HuH-7 (cell line): ENCODE data around the gene CREB3L2.

Experiments
- DNase-seq: peaks from one replicate; pipeline ENCODE4 v3.0.0; 2011; ENCODE audit warnings: low spot score

The CREB3L2 gene

DNA sequence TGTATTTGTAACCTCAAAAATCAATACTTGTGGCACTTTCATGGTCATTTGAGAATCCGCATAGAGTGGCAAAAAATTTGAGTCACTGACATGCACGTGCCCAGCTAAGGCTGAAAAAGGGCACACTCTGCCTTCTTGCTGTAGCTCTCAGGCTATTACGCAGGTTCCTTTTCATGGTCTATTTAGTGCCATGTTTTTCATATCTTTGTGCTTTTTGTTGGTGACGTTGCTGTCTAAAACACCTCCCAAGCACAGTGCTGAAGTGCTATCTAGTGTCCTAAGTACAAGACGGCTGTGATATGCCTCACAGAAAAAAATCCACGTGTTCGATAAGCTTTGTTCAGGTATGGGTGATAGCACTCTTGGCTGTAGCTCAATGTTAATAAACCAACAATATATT is 50.9 kb downstream of the CREB3L2 start:
- DNase-seq, result no peak

DNA sequence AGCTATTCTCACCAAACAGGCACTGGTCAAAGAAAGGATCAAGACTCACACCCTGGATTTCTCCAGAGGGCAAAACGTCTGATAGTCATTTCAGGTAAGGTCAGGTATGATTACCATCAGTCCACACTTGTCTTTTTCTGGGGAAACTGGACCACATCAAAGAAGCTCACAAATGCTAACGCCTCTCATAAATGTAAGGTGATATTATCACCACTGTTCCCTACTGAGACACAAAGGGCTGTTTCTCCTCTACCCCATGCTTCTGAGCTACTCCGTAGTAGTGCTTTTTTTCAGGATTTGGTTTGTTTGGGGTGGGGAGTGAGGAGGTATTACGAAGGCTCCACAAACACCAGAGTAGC is 51.6 kb downstream of the CREB3L2 start:
- DNase-seq, result no peak

DNA sequence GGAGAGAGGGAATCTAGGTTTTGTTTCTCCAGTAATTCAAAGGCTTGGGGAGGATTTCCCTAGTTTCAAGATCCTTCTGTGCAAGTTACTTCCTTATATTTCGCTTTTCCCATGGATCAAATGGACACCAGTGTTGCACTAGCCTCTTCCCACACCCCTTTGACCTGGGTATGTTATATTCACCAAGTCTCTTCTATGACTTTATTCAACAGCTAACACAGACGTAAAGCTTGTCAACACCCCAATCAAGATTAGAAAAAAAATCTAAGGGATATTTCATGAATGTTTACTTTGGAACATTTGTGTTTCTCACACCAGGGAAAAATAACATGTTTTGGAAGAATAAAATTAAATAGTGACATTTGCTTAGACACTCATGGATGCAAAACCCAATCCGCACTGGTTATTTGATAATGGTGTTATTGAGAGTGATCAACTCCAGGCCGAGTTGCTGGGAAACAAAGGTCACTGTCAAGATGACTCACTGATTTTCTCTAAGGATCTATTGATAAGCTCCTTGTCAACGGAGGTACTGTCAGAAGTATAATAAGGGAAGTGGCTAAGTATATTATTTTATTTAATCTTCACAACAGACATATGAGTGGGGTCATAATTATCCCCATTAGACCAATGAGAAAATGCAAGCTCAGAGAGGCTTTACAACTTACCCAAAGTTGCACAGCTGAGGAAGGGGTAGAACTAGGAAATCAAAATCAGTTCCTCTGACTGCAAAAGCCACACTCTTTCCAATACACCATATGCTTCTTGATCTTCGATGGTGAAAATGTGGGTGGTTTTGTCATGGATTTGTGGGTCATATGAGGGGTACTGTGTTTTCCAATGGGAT is 52.2 kb downstream of the CREB3L2 start:
- no peak for DNase-seq

DNA sequence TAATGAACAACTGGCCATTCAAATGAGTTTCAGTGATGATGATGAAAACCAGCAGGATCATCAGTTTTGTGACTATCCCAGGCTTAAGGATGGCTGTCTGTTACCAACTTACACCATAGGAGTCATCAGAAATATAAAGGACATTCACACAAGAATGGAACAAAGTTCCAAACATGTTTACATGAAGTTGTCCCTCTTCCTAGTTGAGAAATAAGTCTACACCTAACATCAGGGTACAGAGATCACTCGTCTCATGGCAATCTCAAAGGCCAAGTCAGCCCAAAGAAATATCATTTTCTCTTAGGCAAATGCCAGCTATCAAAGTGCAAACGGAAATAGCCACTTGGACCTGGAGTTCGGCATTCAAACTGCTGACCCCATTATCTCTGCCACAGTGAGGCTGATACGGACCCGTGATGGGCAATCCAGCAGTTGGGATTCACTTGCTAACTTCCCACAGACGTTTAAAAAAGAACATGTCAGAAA is 53.0 kb downstream of the CREB3L2 start:
- no peak for DNase-seq

DNA sequence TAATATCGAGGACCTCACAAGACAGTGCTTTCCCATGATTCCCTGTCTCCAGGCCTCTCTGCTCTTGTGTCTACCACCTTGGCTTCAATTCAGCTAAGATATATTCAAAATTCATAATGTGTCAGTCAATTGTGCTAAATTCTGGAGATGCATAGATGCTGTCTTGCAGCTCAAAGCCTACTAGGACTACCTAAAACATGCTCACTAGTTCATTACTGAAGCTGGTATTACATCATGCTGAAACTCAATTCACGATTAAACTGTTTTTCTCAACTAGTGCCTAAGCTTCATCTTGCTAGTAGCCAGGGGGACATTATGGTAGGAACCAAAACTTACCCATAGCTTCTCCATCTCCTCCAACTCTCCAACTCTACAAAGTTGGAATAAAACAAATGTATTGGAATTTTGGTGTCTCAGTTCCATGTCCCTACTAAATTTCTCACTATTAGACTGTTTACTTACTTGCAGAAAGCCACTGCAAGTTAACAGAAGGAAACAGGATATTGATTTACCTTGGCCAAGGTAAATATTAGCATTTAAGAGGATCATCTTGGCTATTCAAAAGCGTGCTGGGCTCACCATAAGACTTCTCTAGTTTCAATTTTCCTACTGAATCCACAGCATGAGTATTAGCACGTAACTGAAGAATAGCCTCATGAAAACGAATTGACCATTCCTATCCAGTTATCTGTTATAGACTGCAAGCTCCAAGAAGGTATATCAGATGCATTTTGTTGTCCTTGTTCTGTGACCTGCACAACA is 53.6 kb downstream of the CREB3L2 start:
- no peak for DNase-seq

DNA sequence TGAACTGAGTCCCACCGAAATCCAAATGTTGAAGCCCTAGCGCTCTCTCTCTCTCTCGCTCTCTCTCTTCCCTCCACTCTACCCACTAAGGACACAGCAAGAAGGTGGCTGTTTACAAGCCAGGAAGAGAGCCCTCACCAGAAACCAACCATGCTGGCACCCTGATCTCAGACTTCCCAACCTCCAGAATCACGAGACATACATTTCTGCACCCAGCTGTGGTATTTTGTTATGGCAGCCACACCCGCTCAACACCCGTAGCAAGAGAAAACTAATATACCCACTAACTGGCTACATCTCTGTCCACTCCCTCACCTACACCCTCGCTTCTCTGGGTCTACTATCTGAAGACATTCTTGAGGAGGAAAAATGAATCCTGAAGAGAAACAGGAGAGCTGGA is 54.8 kb downstream of the CREB3L2 start:
- no peak for DNase-seq

DNA sequence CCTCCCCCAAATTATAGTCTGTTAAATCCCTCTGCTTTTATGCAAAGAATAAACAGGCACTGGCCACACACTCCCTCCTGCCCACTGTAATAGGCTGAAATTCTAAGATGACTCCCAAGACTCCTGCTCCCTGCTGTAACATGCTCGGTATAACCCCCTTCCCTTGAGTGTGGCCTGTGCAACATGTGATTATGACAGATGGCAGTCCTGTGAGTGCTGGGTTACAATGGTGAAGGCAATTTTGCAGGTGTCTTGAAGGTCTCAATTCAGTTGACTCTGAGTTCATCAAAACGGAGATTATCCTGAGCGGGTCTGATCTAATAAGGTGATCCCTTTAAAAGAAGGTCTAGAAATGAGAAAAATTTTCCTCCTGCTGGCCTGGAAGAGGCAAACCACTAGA is 55.9 kb downstream of the CREB3L2 start:
- DNase-seq, result no peak

DNA sequence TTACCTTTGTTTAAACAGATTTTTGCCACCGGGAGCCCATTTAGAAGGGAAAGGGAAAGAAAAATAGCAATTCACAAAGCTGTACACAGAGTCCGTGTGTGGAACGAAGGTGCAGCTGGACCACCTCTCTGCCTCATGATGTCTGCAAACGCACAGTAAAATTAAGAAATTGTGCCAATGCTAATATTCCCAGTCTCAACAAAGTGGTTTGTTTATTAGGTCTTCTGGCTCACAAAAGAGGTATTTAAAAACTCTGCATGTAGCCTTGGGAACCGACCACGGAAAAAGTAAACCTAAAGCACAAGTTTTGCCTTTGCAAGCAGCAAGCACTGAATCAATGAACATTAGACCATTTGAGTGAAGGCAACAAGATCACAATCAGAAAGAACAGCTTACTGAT is 57.7 kb downstream of the CREB3L2 start:
- no peak for DNase-seq

DNA sequence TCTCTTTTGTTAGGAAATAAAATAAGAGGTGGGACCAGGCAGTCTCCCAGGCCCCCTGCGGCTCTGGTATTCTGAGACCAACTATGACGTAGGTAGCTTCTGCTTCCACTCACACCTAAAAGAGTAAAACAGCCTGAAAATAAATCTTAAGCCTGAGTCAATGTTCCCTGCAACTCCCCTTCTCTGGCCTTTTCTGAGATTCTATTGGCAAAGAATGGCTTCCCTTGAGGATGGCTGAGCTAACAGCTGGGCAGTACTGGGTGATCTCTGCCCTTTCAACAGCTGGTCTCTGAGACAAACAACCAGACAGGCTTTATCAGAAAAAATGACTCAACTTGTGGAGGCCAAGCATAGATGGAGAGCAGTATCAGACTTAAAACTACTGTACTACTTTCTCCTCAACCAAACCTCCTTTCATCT is 58.7 kb downstream of the CREB3L2 start:
- DNase-seq, result no peak

DNA sequence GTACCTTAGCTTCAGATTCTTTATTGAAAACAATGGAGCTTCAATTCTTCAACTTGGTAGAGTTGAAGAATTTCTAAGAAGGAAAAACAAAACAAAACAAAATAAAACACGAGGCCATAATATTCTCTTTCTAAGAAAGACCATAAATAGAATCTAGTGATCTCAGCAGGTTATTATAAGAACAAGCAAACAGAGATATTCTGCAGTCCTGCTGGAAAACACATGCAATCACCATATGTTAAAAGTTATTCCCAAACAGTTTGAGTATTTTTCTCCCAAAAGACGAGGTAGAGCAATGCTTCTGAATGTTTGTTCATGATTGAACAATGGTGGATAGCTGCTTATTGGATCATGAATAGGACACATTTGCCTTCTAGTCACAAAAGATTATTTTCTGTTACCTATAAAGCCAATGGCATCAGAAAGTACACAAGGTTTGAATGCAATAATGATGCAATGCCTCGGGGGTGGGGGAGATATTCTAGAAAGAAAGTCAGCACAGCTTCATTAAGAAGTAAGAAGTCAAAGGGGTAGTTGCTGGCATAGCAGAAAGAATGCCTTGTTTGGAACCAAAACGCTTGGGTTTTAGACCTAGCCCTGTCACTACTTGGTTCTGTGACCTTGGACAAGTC is 59.3 kb downstream of the CREB3L2 start:
- DNase-seq, result no peak

DNA sequence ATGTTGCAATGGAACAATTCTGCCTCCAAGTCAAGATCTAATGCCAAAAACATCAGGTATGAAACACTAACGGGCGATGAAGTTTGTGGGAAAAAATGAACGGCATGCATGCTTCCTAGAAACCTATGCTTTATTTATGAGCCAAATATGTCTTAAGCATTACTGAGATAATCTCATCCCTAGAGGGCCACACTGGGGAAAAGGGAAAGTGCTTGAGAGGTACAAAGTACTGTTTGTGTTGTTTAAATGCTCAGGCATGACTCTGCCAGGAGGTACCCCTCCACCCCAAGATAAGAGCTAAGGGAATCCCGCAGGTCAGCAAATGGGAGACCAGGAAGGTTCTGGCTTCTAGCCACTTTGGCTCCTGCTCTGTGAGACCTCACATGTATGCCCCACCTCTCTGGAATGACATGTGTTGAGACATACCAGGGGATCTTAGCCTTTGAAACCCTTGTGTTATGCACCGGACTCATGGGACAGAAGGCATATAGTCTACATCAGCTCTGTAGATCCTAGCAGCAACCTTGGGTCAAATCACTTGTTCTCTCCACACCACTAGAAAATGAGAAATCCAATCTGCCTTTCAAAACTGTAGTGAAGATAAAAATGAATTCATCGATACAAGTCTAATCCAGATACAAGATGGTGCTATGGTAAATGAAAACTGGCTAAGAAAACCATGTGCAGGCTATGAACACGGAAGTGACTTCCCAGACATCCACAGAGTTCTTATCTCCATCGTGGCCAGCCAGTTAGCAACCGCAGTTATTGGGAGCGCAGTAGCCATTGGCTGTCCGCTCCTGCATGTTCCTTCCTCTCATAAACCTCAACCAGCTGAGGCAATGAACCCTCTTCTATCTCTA is 61.0 kb downstream of the CREB3L2 start:
- no peak for DNase-seq

DNA sequence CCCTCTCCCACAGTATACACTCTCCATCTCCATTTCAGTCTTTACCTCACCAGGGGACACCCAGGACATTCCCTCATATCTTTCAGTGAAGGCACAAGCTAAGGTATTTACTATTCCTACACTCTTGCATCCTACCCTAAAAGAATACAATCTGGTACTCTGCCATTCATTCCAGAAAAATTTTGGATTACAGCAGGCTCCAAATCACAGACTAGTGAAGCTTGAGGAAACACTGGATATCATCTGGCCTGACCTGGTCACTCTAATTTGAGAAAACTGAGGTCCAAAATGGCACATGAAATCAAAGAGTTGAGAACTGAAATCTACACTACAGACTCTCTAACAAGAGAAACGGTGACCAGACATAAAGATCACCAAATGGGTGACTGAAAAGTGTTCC is 61.7 kb downstream of the CREB3L2 start:
- no peak for DNase-seq

DNA sequence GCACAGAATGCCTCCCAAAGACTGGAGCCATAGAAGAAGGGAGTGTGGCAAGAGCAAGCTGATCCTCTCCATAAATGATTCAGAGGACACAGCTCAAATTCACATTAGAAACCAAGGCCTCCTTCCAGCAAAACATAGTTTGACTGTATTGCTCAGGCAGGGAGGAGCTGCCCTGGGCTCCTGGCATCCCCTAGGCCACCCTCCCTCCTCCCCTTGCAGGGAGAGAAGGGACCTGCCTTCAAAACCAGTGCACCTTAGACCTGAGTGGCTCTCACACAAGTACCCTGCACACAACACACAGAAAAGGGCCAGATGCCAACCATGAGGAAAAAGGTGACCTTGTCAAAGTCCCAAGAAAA is 64.7 kb downstream of the CREB3L2 start:
- DNase-seq, result no peak

DNA sequence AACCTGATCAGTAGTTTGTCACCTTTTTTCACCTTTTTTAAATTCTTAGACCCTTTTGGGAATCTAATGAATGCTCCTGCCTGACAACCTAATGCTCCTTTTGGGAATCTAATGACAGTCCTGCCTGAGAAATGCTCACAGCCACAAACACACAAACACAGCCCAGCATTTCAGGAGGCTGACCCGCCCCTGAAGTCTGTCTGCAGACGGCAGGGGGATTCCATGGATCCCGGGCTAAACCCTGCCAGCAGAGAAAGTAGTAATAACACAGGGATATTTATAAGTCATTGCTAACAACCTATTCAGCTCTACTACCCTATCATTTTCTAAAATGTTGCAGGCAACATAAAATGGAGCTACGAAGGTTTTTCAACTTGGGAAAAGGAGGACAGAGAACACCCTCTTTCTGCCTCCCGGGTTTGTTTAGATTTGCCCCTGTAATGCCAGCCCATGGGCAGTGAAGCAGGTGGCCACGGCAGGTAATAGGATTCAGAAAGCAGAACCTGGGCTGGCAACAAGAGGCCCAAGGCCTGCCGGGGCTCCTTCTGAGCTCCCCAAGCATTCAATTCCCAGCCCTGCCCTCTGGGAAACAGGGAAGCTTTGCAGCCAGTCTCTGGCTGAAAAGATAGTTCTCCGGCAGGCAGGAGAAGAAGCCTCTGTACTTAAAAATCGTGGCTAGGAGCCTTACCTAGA is 65.2 kb downstream of the CREB3L2 start:
- no peak for DNase-seq

DNA sequence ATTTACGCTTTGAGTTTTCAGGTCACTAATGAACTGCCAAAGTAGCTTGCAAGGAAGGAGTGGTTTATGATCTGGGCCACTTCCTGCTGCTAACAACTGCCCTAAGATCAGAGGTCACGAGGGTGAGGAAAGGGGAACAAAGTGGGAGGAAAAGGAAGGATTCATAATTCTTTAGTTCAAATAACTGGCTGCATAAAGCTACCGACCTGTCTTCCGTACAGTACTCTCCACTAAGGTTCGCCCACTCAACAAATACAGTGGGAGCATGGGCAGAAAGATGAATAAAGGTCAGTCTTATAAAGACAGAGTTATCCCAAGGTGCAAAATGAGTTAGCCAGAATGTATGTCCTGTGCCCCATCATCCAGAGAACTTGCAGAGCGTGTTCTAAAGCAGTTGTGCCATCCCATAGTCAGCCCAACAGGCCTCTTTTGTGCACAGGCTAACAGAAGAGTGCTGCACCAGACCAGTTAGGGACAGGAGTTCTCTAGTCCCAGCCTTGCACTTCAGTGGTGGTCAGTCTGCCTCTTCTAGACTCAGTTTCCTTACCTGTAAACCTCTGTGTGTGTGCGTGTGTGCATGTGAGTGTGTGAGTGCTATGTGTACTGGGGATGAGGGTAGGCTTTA is 65.9 kb downstream of the CREB3L2 start:
- DNase-seq, result no peak

DNA sequence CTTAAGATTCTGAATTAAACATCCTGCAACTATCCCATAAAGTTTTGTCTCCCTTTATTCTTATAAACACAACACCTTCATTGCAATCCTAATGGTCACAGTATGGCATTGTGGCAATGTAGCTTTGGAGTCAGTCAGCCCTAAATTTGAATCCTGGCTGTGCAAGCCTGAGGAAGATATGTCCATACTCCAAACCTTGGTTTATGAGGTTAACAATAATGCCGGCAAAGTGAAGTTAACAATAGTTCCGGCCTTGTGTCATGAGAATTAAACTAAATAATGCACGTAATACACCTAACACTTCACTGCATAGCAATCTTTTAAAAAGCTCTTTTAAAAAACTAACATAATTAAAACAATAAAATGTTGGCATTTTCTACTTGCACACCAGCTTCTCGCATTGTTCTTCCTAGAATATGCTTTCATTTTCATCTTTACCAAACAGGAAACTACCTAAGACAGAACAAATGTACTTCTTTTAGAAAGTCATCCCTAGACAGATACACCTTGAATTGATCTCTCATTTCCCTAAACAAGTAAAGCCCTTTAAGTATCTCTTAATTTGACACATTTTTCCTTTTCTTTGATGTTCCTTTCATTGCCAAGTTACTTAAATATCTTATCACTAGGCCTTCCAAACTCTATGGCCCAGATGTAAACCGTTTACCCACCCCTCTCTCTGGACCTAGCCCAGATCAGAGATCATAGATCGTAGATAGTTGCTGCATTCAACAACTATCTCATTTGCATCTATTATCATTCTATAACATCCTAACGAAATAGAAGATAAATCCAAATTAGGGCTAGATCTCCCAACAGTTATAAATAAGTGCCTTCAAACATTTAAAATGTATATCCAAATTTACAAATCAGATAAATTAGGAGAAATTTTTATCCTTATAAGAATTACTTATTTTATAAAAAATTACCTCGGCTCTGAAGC is 66.7 kb downstream of the CREB3L2 start:
- DNase-seq, result no peak

DNA sequence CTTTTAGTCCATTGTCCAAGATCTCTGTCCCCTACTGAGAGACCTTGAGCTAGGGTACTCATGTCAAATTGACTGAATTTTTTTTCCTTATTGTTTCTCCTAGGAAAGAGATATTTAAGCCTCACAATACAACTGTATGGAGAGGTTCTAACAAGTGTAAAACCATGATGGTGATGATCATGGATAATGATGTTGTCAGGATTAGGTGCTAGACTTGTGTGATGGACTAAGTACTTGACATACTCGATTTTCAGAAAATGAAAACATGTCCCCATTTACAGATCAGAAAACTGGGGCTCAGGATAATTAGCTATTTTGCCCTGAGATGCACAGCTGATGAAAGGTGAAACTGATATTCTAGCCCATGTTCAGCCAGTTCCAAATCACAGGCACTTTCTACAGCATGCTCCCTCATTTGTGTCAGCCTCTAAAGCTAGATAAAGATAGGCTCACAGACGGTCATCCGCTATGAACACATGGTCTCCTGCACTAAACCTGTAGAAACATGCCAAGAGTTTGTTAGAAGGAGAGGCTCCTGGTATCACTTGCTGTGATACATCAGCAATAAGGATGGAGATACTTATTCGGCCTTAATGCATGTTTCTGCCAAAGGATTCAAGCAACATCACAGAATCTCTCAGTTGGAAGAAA is 67.6 kb downstream of the CREB3L2 start:
- no peak for DNase-seq

DNA sequence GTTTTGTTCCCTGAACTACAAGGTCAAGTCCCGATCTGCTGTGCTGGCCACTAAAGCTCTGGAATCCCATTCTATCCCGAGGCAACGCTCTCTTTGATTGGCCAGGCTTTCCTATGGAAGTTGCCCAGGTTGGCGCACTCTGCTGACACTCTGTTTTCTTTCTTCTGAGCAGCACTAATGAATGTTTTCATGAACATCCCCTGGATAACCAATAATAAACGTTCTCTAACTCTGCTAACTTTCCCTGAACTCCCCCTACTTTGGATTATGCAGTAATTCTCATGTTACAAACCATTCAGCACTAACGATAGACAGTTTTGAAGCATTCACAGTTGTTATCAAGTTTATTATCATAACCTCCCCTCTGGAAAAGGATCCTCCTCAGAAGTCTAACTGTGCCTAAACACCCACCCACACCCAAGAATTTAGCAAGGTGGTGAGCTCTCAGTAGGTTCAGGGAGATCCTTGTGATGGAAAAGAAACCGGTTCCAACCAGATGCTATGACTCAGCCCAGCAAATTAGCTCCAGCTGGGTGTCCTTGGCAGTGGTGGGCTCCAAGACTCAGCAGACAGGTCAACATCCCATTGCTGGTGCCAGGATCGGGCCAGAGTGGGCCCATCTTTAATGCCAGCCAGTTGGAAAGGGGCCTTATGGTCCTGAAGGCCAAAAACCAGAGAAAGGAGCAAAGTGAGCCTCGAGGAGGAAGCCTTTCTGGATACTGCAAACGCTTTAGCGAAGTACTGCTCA is 68.4 kb downstream of the CREB3L2 start:
- DNase-seq, result no peak

DNA sequence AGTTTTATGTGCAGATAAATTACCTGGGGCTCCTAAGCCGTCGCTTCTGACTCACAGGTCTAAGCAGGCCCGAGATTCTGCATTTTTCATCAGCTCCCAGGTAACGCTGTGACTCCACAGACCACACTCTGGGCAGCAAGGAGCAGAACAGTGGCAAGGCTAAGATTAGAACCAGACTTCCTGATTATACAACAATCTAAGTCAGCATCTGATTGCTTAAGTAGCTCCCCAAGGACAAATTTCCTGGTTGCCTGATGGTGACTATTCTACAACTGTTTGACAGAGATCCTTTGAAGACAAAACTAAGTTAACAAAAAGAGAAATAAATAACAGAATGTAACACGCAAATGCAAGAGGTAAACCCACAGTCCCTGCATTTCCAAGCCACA is 69.0 kb downstream of the CREB3L2 start:
- no peak for DNase-seq
